AG04450 (cell line): Measurements from ENCODE around the gene DPH2. TPM values are rescaled to one million over a fixed set of nuclear protein-coding genes. Genes with fewer than 3 reads are reported as not detected.

Experiments
- CTCF ChIA-PET: fragments of 300-600, 350-600 bp; formaldehyde crosslinking; extraction: SDS; loops from one replicate; lab custom pipeline; 2022; ENCODE audit warnings: antibody characterized with exemption, inconsistent platforms; lab: Charles Lee
- POLR2A ChIA-PET: fragments of 350-600 bp; formaldehyde crosslinking; extraction: SDS; loops from one replicate; lab custom pipeline; 2021; ENCODE audit warnings: antibody characterized with exemption, inconsistent platforms; lab: Yijun Ruan, JAX
- DNase-seq: peaks from one replicate; pipeline ENCODE4 v3.0.0-alpha.2; 2011; ENCODE audit warnings: low read depth, low spot score
- H3K27ac ChIP-seq: one replicate; pipeline ENCODE4 v1.5.1; 2012; ENCODE audit warnings: low read depth, low read length, control low read depth
- H3K27me3 ChIP-seq: one replicate; pipeline ENCODE4 v1.6.0; 2012; ENCODE audit warnings: low read length; ENCODE audit not compliant: control insufficient read depth, insufficient read depth
- H3K4me3 ChIP-seq: 2 replicates; pipeline ENCODE4 v1.5.1; 2011; ENCODE audit warnings: mild to moderate bottlenecking, low read depth, low read length, control low read depth
- H3K9me3 ChIP-seq: 2 replicates; pipeline ENCODE4 v1.5.1; 2012; ENCODE audit warnings: low read length; ENCODE audit not compliant: control insufficient read depth, insufficient read depth
- CTCF ChIP-seq: IDR thresholded peaks from 2 replicates; pipeline ENCODE4 v1.5.1; 2011; ENCODE audit warnings: low read depth, low read length, control low read depth, inconsistent platforms
- polyA plus RNA-seq: library from polyadenylated mRNA; depleted of rRNA; stranded (reverse); fragments of >200 nt; gene quantifications from 2 replicates; pipeline ENCODE4 v1.2.3, GENCODE V29; 2011

The DPH2 gene
- polyA plus RNA-seq, 1 experiment = 17.9 TPM

GRCh38 chr1:43975249-43975961 lies 5.6 kb downstream of the DPH2 start:
- no peaks in the 10 kb centered on the region; the same call in none of the 2 replicates for H3K9me3 ChIP-seq
- ChIA-PET CTCF (interaction anchor here (0.6 to 1.7 kb wide), 4 partner anchors 31 to 1695 kb away, joined by 5 to 6 read pairs (median 5); no protein-coding TSS in a partner anchor), POLR2A (interaction anchor here (0.6 to 2.1 kb wide), 8 partner anchors 12 to 1547 kb away, joined by 3 to 5 read pairs (median 3); partner anchors contain the start of genes CCDC24, IPO13, KDM4A and PRDX1)
- peak overlapping the region; percentile 47 for H3K27ac ChIP-seq
- H3K27me3 ChIP-seq = no peaks in the 10 kb centered on the region
- H3K4me3 ChIP-seq = peak overlapping the region; percentile 86
- TF ChIP-seq CTCF = no peak
- DNase-seq = no peak

- no peak for DNase-seq
- Histone ChIP-seq H3K27me3 (no peaks in the 10 kb centered on the region), H3K4me3 (peak overlapping the region; percentile 86), H3K27ac (no peak overlapping the region), H3K9me3 (no peaks in the 10 kb centered on the region; the same call in 1 of the 2 replicates)
- ChIA-PET CTCF (interaction anchor here (1.7 kb wide), 2 partner anchors 71 to 212 kb away, joined by 5 to 6 read pairs; no protein-coding TSS in a partner anchor), POLR2A (interaction anchor here (0.6 to 2.1 kb wide), 2 partner anchors 29 to 71 kb away, joined by 3 to 5 read pairs; partner anchors contain the start of gene IPO13)
- no peak for TF ChIP-seq CTCF
These were observed 6.2 kb downstream of the DPH2 start for GRCh38 chr1:43976045-43976444.

GRCh38 chr1:43976890-43977289 lies 7.1 kb downstream of the DPH2 start:
- Histone ChIP-seq H3K4me3 (no peak overlapping the region), H3K27ac (no peak overlapping the region), H3K27me3 (no peaks in the 10 kb centered on the region), H3K9me3 (no peaks in the 10 kb centered on the region; the same call in 1 of the 2 replicates)
- CTCF ChIA-PET = interaction anchor here (1.8 kb wide), 1 partner anchor 42 kb away, joined by 5 read pairs; no protein-coding TSS in a partner anchor
- POLR2A ChIA-PET = interaction anchor here (0.8 kb wide), 1 partner anchor 211 kb away, joined by 4 read pairs; no protein-coding TSS in a partner anchor
- no peak for DNase-seq
- no peak for TF ChIP-seq CTCF

GRCh38 chr1:43977376-43978263 lies 7.8 kb downstream of the DPH2 start:
- no peak for TF ChIP-seq CTCF
- no peak overlapping the region for H3K4me3 ChIP-seq
- ChIA-PET POLR2A (interaction anchor here (0.8 kb wide), 1 partner anchor 212 kb away, joined by 4 read pairs; no protein-coding TSS in a partner anchor), CTCF (interaction anchor here (0.6 to 1.8 kb wide), 2 partner anchors 37 to 43 kb away, joined by 3 to 5 read pairs; no protein-coding TSS in a partner anchor)
- DNase-seq = no peak
- H3K27ac ChIP-seq = no peak overlapping the region
- H3K27me3 ChIP-seq = no peaks in the 10 kb centered on the region
- no peaks in the 10 kb centered on the region; the same call in 1 of the 2 replicates for H3K9me3 ChIP-seq
